Gastroesophageal sphincter (tissue), 4 donors: ENCODE measurements around the gene PARVG. TPM values are rescaled to one million over a fixed set of nuclear protein-coding genes. Genes with fewer than 3 reads are reported as not detected.

ENCODE experiments used
- ATAC-seq: fragments of 150-250 bp; one replicate; pipeline ENCODE4 v1.9.1; 2016; ENCODE audit warnings: mild to moderate bottlenecking, moderate library complexity
- H3K27ac ChIP-seq, 4 donors: fragments of 200-600 bp; sonication (generic) in 3 of 4; 1 replicate in 3 of 4; 2 replicates in 1 of 4; pipeline ENCODE4 v1.5.1; 2016 to 2019
- H3K27me3 ChIP-seq: fragments of 200-600 bp; sonication (generic); one replicate; pipeline ENCODE4 v1.5.1; 2019
- H3K36me3 ChIP-seq, 2 donors: fragments of 200-600 bp; sonication (generic); one replicate each; pipeline ENCODE4 v1.5.1; 2019; ENCODE audit warnings: control low read depth in 1 of 2
- H3K4me1 ChIP-seq, 3 donors: fragments of 200-600 bp; sonication (generic); 1 replicate in 2 of 3; 2 replicates in 1 of 3; pipeline ENCODE4 v1.5.1; 2016 to 2019; ENCODE audit warnings: control low read depth in 2 of 3
- H3K4me3 ChIP-seq, 2 donors: fragments of 200-600 bp; sonication (generic); one replicate each; pipeline ENCODE4 v1.5.1; 2019; ENCODE audit warnings: mild to moderate bottlenecking in 1 of 2, moderate library complexity in 1 of 2
- H3K9me3 ChIP-seq, 3 donors: fragments of 200-600 bp; sonication (generic); one replicate each; pipeline ENCODE4 v1.5.1; 2017 to 2019; ENCODE audit warnings: control low read depth in 2 of 3
- CTCF ChIP-seq, 4 experiments: fragments of 200-600 bp in 2 of 4; fragments of 450-650 bp in 2 of 4; sonication (generic) in 1 of 4; IDR thresholded peaks; one replicate each; pipeline ENCODE4 v1.5.1; 2017 to 2019; ENCODE audit warnings: antibody characterized with exemption in 4 of 4, mild to moderate bottlenecking in 2 of 4, moderate library complexity in 2 of 4
- EP300 ChIP-seq: sonication (generic); formaldehyde crosslinking; IDR thresholded peaks from one replicate; pipeline ENCODE4 v1.6.1; 2017; ENCODE audit warnings: antibody characterized with exemption, mild to moderate bottlenecking
- POLR2A ChIP-seq, 2 donors: fragments of 450-650 bp; IDR thresholded peaks; one replicate each; pipeline ENCODE4 v1.6.1; 2017; ENCODE audit warnings: antibody characterized with exemption in 2 of 2, mild to moderate bottlenecking in 2 of 2, moderate library complexity in 1 of 2
- POLR2AphosphoS5 ChIP-seq: sonication (generic); formaldehyde crosslinking; IDR thresholded peaks from one replicate; pipeline ENCODE4 v1.6.1; 2017; ENCODE audit warnings: antibody characterized with exemption
- WGBS, 2 donors: methylation state at CpG; one replicate each; pipeline ENCODE4 v1.1.5; 2018; ENCODE audit warnings: low coverage in 1 of 2; 5-methylcytosine and 5-hydroxymethylcytosine counted together
- total RNA-seq, 4 donors: library from RNA; depleted of rRNA; stranded (reverse); fragments of >200 nt; gene quantifications; one replicate each; pipeline ENCODE4 v1.1.0, GENCODE V29; 2016

The PARVG gene
- total RNA-seq, 4 donors from 2014 or later = 7.0 to 18.2 (median 11.3) TPM

DNA sequence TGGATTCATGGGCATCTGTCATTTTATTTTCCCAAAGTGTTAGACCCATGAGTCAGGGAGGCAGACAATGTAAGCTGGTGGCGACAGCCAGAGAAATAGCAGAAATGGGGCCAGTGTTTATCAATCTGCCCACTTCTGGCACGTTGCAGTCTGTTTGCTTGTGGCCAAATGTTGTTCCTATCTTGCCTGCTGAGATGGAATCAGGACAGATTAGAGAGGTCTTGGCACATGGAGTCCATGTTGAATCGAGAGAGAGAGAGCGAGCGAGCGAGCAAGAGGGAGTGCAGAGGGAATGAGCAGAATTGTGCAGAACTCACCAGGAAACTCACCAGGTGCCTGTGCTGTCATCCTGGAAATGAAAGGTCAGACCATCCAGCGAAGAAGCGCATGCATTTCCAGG, 21.9 kb upstream of the PARVG start:
- TF ChIP-seq POLR2AphosphoS5 (peak; percentile 17), EP300 (no peak)
- Histone ChIP-seq H3K27me3 (no peaks in the 10 kb centered on the region), H3K36me3 (peaks cover 0 to 52% of the 10 kb centered on the region in 2 donors), H3K4me3 (no peak overlapping the region), H3K4me1 (peaks cover 0 to 26% (median 0%) of the 10 kb centered on the region in 3 donors), H3K9me3 (no peaks in the 10 kb centered on the region), H3K27ac (peak overlapping the region in 3 of 4 donors; percentile 58 to 66 (median 59))
- ATAC-seq = peak; percentile 7
- WGBS, 2 donors = 33 to 41% methylated on average over 7 to 8 of the region's 8 CpGs

- peak; percentile 61 for ATAC-seq
- Histone ChIP-seq H3K4me3 (no peak overlapping the region), H3K9me3 (no peaks in the 10 kb centered on the region), H3K27ac (peak overlapping the region in 3 of 4 donors; percentile 58 to 66 (median 59)), H3K27me3 (no peaks in the 10 kb centered on the region), H3K4me1 (peaks cover 0 to 26% (median 0%) of the 10 kb centered on the region in 3 donors), H3K36me3 (peaks cover 0 to 56% of the 10 kb centered on the region in 2 donors)
- 37 to 67% methylated on average over 1 to 5 of the region's 7 CpGs for WGBS, 2 donors
- no peak for TF ChIP-seq CTCF (IDR thresholded peaks at IDR 0.05)
- no peak for TF ChIP-seq EP300
- no peak for TF ChIP-seq POLR2A (IDR thresholded peaks at IDR 0.05)
- TF ChIP-seq POLR2AphosphoS5 = no peak
These were observed 21.5 kb upstream of the PARVG start for GRCh38 chr22:44159221-44159620.

DNA sequence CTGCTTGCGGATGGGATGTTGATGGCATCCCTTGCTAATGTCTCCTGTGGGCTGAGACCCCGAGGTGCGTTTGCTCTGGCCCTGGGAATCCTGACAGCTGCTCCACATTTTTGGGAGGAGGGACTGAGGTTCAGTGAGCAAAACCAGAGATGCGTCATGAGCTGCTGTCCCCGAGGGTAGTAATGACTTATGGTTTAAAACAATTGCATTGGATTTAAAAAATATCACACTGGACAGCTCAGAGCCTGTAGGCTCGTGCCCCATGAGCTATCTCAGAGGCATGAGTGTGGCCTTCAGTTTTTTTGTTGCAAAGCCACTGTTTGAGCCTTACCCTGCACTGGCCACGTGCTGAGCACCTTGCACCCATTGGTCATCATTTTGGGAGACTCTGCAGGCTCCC, 20.9 kb upstream of the PARVG start:
- Histone ChIP-seq H3K27ac (peak overlapping the region in 3 of 4 donors; percentile 58 to 66 (median 59)), H3K27me3 (no peaks in the 10 kb centered on the region), H3K4me3 (no peak overlapping the region), H3K9me3 (no peaks in the 10 kb centered on the region), H3K4me1 (peaks cover 0 to 26% (median 0%) of the 10 kb centered on the region in 3 donors), H3K36me3 (peaks cover 0 to 60% of the 10 kb centered on the region in 2 donors)
- WGBS, 2 donors = 65 to 75% methylated on average over 2 to 4 of the region's 7 CpGs
- no peak for TF ChIP-seq CTCF (IDR thresholded peaks at IDR 0.05)
- TF ChIP-seq EP300 = no peak
- TF ChIP-seq POLR2AphosphoS5 = no peak
- TF ChIP-seq POLR2A (IDR thresholded peaks at IDR 0.05) = no peak
- ATAC-seq = no peak

GRCh38 chr22:44160421-44160820, 20.3 kb upstream of the PARVG start:
- TF ChIP-seq CTCF (IDR thresholded peaks at IDR 0.05) (no peak), POLR2AphosphoS5 (no peak), POLR2A (IDR thresholded peaks at IDR 0.05) (no peak), EP300 (no peak)
- no peak for ATAC-seq
- H3K36me3 ChIP-seq = peaks cover 0 to 65% of the 10 kb centered on the region in 2 donors
- WGBS, 2 donors = 93% methylated on average over 2 of the region's 5 CpGs; no CpG with 5 or more reads in 1 of the 2 donors
- H3K4me3 ChIP-seq = no peak overlapping the region
- H3K27ac ChIP-seq = no peak overlapping the region
- H3K4me1 ChIP-seq = peaks cover 0 to 26% (median 0%) of the 10 kb centered on the region in 3 donors
- no peaks in the 10 kb centered on the region for H3K9me3 ChIP-seq
- no peaks in the 10 kb centered on the region for H3K27me3 ChIP-seq

DNA sequence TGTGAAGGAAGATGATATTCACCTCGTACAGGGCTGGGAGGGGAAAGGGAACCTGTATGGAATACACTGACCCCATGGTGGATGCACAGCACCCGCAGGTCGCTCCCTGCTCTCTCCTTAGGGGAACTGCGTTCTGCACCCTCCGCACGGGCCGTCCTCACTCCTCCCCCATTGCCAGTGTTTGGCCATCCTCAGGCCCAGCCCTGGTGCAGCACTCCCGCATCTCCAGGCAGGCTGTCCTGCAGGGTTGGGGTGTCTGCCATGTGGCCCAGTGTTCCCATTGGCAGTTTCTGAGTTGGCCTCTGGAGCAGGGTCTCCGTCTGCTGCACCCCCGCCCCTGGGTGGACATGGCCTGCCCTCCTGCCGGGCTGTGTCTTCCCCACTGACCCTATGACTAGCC, 19.1 kb upstream of the PARVG start:
- no peak overlapping the region for H3K27ac ChIP-seq
- no peaks in the 10 kb centered on the region for H3K9me3 ChIP-seq
- peaks cover 0 to 26% (median 0%) of the 10 kb centered on the region in 3 donors for H3K4me1 ChIP-seq
- H3K36me3 ChIP-seq = peaks cover 0 to 71% of the 10 kb centered on the region in 2 donors
- no peaks in the 10 kb centered on the region for H3K27me3 ChIP-seq
- no peak for TF ChIP-seq CTCF (IDR thresholded peaks at IDR 0.05)
- WGBS, 2 donors = 80 to 99% methylated on average over 1 to 10 of the region's 11 CpGs
- no peak for ATAC-seq
- H3K4me3 ChIP-seq = no peak overlapping the region
